T-cell (primary cell): ENCODE measurements around the gene NCCRP1. TPM values are rescaled to one million over a fixed set of nuclear protein-coding genes. Genes with fewer than 3 reads are reported as not detected.
"Not testable (repeated sequence)": the region's sequence is repeated elsewhere in the genome, so short reads cannot be mapped to it uniquely, and the experiment has no call there.

Experiments
- ATAC-seq, 4 experiments: fragments of 200-7000 bp in 3 of 4; fragments of 150-1000 bp in 1 of 4; cut with Tn5 transposase; replicated peaks in 1 of 4; 1 replicate in 3 of 4; 2 replicates in 1 of 4; pipeline ENCODE4 v1.10.0; 2021; ENCODE audit warnings: moderate library complexity in 3 of 4, mild to moderate bottlenecking in 2 of 4, moderate number of reproducible peaks in 1 of 4
- CTCF ChIA-PET, 2 donors: fragments of 300-600 bp; sonication (Branson Sonifier 250); formaldehyde crosslinking; loops; one replicate each; lab custom pipeline; 2022; ENCODE audit warnings: antibody characterized with exemption in 2 of 2; lab: Charles Lee
- POLR2A ChIA-PET, 2 donors: fragments of 300-600 bp; sonication (Branson Sonifier 250); formaldehyde crosslinking; loops; one replicate each; lab custom pipeline; 2022; ENCODE audit warnings: antibody characterized with exemption in 2 of 2; lab: Charles Lee
- DNase-seq, 35 experiments: peaks; one replicate each; pipeline versions ENCODE4 v3.0.0 to v3.0.0-alpha.2; 2013 to 2023
- H3K27ac ChIP-seq: one replicate; pipeline ENCODE4 v1.5.1; 2013; ENCODE audit warnings: low read length
- H3K27me3 ChIP-seq, 2 experiments: replicated peaks in 1 of 2; 1 replicate in 1 of 2; 2 replicates in 1 of 2; pipeline versions ENCODE4 v1.6.1 to v1.7.0; 2013; ENCODE audit warnings: low read length in 1 of 2, mixed read lengths in 1 of 2; ENCODE audit not compliant: control insufficient read depth in 2 of 2, insufficient read depth in 2 of 2; ENCODE audit errors: extremely low read depth in 1 of 2
- H3K36me3 ChIP-seq, 2 donors: 1 replicate in 1 of 2; 2 replicates in 1 of 2; pipeline versions ENCODE4 v1.6.1 to v1.7.0; 2013; ENCODE audit warnings: low read length in 1 of 2; ENCODE audit not compliant: control insufficient read depth in 2 of 2, insufficient read depth in 1 of 2; ENCODE audit errors: extremely low read depth in 1 of 2
- H3K4me1 ChIP-seq, 2 experiments: 1 replicate in 1 of 2; 2 replicates in 1 of 2; pipeline versions ENCODE4 v1.6.1 to v1.7.0; 2013; ENCODE audit warnings: low read length in 2 of 2, mixed read lengths in 1 of 2; ENCODE audit not compliant: insufficient read depth in 2 of 2, control insufficient read depth in 1 of 2; ENCODE audit errors: extremely low read depth in 1 of 2
- H3K4me3 ChIP-seq, 2 donors: 1 replicate in 1 of 2; 2 replicates in 1 of 2; pipeline versions ENCODE4 v1.5.1 to v1.7.0; 2013; ENCODE audit warnings: mild to moderate bottlenecking in 2 of 2, low read length in 1 of 2, moderate library complexity in 1 of 2; ENCODE audit not compliant: control insufficient read depth in 1 of 2; ENCODE audit errors: extremely low read depth in 1 of 2
- H3K9me3 ChIP-seq: 2 replicates; pipeline ENCODE4 v1.7.0; 2013
- H3K27ac Mint-ChIP-seq, 2 donors: one replicate each; pipeline ENCODE4 v1.8.0; 2020 to 2021; ENCODE audit warnings: mild to moderate bottlenecking in 2 of 2, mixed read lengths in 2 of 2
- H3K27me3 Mint-ChIP-seq, 2 donors: one replicate each; pipeline ENCODE4 v1.8.0; 2021 to 2022; ENCODE audit warnings: mixed read lengths in 2 of 2
- H3K36me3 Mint-ChIP-seq: one replicate; pipeline ENCODE4 v1.8.0; 2021; ENCODE audit warnings: mixed read lengths
- H3K4me1 Mint-ChIP-seq, 3 donors: one replicate each; pipeline ENCODE4 v1.8.0; 2020 to 2022; ENCODE audit warnings: mixed read lengths in 3 of 3, mild to moderate bottlenecking in 1 of 3
- H3K4me3 Mint-ChIP-seq, 3 donors: one replicate each; pipeline ENCODE4 v1.8.0; 2020 to 2022; ENCODE audit warnings: mild to moderate bottlenecking in 3 of 3, mixed read lengths in 3 of 3, moderate library complexity in 3 of 3
- H3K9me3 Mint-ChIP-seq, 3 donors: one replicate each; pipeline ENCODE4 v1.8.0; 2020 to 2022; ENCODE audit warnings: mixed read lengths in 3 of 3
- WGBS: methylation state at CpG from one replicate; pipeline ENCODE4 v1.1.5; 2013; ENCODE audit warnings: missing lambda C conversion rate; ENCODE audit not compliant: insufficient coverage; 5-methylcytosine and 5-hydroxymethylcytosine counted together
- total RNA-seq, 35 experiments: library from RNA in 6 of 35; stranded (reverse) in 6 of 35; fragments of 120-200 nt in 1 of 35; gene quantifications; one replicate each; pipeline versions ENCODE4 v1.2.1 to v1.2.4 and lab custom pipeline; 2013 to 2026

Gene NCCRP1
- total RNA-seq, 5 donors from 2014 or later (not counting 1 experiment from before 2014, with no cell fraction given), result 0.23 to 0.46 (median 0.41) TPM; not detected in 2

DNA sequence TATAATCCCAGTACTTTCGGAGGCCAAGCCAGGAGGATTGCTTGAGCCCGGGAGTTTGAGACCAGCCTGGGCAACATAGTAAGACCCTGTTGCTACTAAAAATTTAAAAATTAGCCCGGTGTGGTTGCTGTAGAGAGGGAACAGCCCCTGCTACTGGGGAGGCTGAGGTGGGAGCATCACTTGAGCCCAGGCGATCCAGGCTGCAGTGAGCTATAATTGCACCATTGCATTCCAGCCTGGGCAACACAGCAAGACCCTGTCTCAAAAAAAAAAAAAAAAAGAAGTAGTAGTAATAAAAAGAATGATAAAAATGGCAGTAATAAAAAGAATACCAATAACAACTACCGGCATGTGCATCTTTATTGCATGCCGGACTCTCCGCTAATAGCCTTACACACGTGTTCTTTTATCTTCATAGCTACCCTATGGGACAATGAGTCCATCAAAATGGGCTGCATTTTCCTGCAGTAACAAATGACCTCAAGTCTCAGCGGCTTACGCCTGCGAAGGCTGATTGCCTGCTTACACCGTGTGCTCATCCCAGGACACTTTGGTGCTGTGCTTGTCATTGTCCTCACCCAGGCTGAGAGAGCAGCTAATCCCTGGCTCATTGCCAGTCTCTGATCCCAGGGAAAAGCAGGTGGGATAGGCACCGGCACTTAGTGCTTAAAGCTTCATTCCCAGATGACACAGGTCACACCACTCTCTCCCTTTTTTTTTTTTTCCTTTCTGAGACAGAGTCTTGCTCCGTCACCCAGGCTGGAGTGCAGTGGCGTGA is 21.7 kb downstream of the NCCRP1 start:
- Histone ChIP-seq H3K4me1 (no peaks in the 10 kb centered on the region), H3K9me3 (no peaks in the 10 kb centered on the region), H3K4me3 (no peak overlapping the region), H3K27me3 (peaks cover 0 to 45% of the 10 kb centered on the region in 2 experiments), H3K36me3 (no peaks in the 10 kb centered on the region), H3K27ac (no peak overlapping the region)
- DNase-seq (no peak), ATAC-seq (no peak)
- Mint-ChIP-seq H3K27me3 (peaks cover 25 to 31% of the 10 kb centered on the region in 2 donors), H3K27ac (no peak overlapping the region), H3K4me3 (no peak overlapping the region), H3K4me1 (no peaks in the 10 kb centered on the region), H3K9me3 (no peaks in the 10 kb centered on the region), H3K36me3 (no peaks in the 10 kb centered on the region)
- WGBS, result 91% methylated on average over 13 of the region's 15 CpGs
- ChIA-PET POLR2A (interaction anchor here in 1 of 2 donors (0.7 kb wide), 1 partner anchor 103 kb away, joined by 7 read pairs; no protein-coding TSS in a partner anchor), CTCF (interaction anchor here in 1 of 2 donors (0.6 kb wide), 1 partner anchor 180 kb away, joined by 6 read pairs; no protein-coding TSS in a partner anchor)

- H3K36me3 Mint-ChIP-seq, H3K36me3 ChIP-seq, H3K9me3 Mint-ChIP-seq, H3K27ac ChIP-seq, POLR2A ChIA-PET, DNase-seq, H3K9me3 ChIP-seq, ATAC-seq, CTCF ChIA-PET, H3K27ac Mint-ChIP-seq, H3K4me1 ChIP-seq, H3K4me3 ChIP-seq, H3K4me3 Mint-ChIP-seq, H3K4me1 Mint-ChIP-seq: not testable (repeated sequence)
- peaks cover 0 to 43% of the 10 kb centered on the region in 2 experiments for H3K27me3 ChIP-seq
- H3K27me3 Mint-ChIP-seq, result peaks cover 28 to 36% of the 10 kb centered on the region in 2 donors
- 80% methylated on average over 2 of the region's 10 CpGs for WGBS
These were observed 22.3 kb downstream of the NCCRP1 start for GRCh38 chr19:39219108-39219507.

GRCh38 chr19:39223703-39224279 is 27.0 kb downstream of the NCCRP1 start:
- H3K27ac ChIP-seq, result no peak overlapping the region
- DNase-seq (peak in 7 of 35 experiments; percentile 10 to 24 (median 18)), ATAC-seq (no peak)
- ChIA-PET CTCF (no interaction called here), POLR2A (no interaction called here)
- H3K4me3 ChIP-seq, result no peak overlapping the region
- no peak overlapping the region for H3K4me3 Mint-ChIP-seq
- no peaks in the 10 kb centered on the region for H3K36me3 ChIP-seq
- WGBS, result 19% methylated on average over 2 of the region's 4 CpGs
- no peaks in the 10 kb centered on the region for H3K36me3 Mint-ChIP-seq
- H3K9me3 ChIP-seq, result no peaks in the 10 kb centered on the region
- H3K27ac Mint-ChIP-seq, result no peak overlapping the region
- no peaks in the 10 kb centered on the region for H3K4me1 ChIP-seq
- H3K4me1 Mint-ChIP-seq, result no peaks in the 10 kb centered on the region
- H3K27me3 ChIP-seq, result peaks cover 0 to 36% of the 10 kb centered on the region in 2 experiments
- peaks cover 30 to 40% of the 10 kb centered on the region in 2 donors for H3K27me3 Mint-ChIP-seq
- no peaks in the 10 kb centered on the region for H3K9me3 Mint-ChIP-seq

DNA sequence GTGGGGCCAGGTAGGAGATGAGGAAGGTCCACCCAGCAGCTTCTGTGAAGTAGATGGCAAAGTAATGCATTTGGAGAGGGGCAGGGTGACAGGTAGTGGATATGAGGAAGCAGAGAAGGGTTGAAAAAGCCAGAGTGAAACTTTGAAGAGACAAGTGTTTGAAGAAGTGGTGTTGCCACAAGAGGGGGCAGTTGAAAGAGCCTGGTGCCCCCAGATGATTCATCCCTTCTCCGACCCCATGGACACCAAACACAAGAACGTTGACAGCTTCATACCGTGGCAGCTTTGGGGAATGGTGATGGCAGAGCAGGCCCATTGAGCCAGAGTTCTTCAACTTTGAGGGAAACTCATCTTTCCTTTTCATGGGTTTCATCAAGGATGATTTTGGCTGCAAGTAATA is 28.1 kb downstream of the NCCRP1 start:
- Mint-ChIP-seq H3K27ac (no peak overlapping the region), H3K27me3 (peaks cover 25 to 36% of the 10 kb centered on the region in 2 donors), H3K36me3 (no peaks in the 10 kb centered on the region), H3K4me3 (no peak overlapping the region), H3K9me3 (no peaks in the 10 kb centered on the region), H3K4me1 (no peaks in the 10 kb centered on the region)
- ChIA-PET CTCF (interaction anchor here in 1 of 2 donors (0.6 kb wide), 1 partner anchor 555 kb away, joined by 4 read pairs; no protein-coding TSS in a partner anchor), POLR2A (no interaction called here)
- no peaks in the 10 kb centered on the region for H3K4me1 ChIP-seq
- no peaks in the 10 kb centered on the region for H3K36me3 ChIP-seq
- peak in 1 of 35 experiments; percentile 17 for DNase-seq
- H3K4me3 ChIP-seq, result no peak overlapping the region
- H3K27ac ChIP-seq, result no peak overlapping the region
- no peak for ATAC-seq
- no peaks in the 10 kb centered on the region for H3K9me3 ChIP-seq
- no CpG with 5 or more reads among the region's 3 CpGs for WGBS
- peaks cover 0 to 29% of the 10 kb centered on the region in 2 experiments for H3K27me3 ChIP-seq

- POLR2A ChIA-PET, result no interaction called here
- WGBS, result no CpG with 5 or more reads among the region's 2 CpGs
These were observed 33.5 kb downstream of the NCCRP1 start for GRCh38 chr19:39230096-39230764.

DNA sequence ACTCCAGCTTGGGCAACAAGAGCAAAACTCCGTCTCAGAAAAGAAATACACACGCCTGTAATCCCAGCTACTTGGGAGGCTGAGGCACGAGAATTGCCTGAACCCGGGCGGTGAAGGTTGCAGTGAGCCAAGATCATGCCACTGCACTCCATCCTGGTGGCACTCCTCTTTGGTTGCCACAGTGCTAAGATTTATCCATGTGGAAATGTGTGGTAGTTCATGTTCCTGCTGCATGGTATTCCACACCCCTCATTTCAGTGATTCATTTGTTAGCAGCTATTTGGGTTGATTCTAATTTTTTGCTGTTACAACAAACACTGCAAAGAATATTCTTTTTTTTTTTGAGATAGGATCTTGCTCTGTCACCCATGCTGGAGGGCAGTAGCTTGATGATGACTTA is 35.9 kb downstream of the NCCRP1 start:
- no peak for DNase-seq
- Mint-ChIP-seq H3K4me1 (peaks cover 18 to 19% (median 18%) of the 10 kb centered on the region in 3 donors), H3K36me3 (no peaks in the 10 kb centered on the region), H3K9me3 (no peaks in the 10 kb centered on the region), H3K27me3 (no peaks in the 10 kb centered on the region), H3K27ac (no peak overlapping the region), H3K4me3 (no peak overlapping the region)
- no peaks in the 10 kb centered on the region for H3K36me3 ChIP-seq
- POLR2A ChIA-PET, result no interaction called here
- H3K4me3 ChIP-seq, result no peak overlapping the region
- H3K27ac ChIP-seq, result no peak overlapping the region
- H3K9me3 ChIP-seq, result no peaks in the 10 kb centered on the region
- CTCF ChIA-PET, result no interaction called here
- peaks cover 0 to 3% of the 10 kb centered on the region in 2 experiments for H3K27me3 ChIP-seq
- H3K4me1 ChIP-seq, result peaks cover 0 to 17% of the 10 kb centered on the region in 2 experiments
- no peak for ATAC-seq
- 90% methylated on average over 2 of the region's 5 CpGs for WGBS

More at GRCh38 chr19:39230096-39230764, 33.5 kb downstream of the NCCRP1 start:
- CTCF ChIA-PET, result no interaction called here
- Histone ChIP-seq H3K4me3 (no peak overlapping the region), H3K9me3 (no peaks in the 10 kb centered on the region), H3K4me1 (no peaks in the 10 kb centered on the region), H3K27me3 (peaks cover 0 to 3% of the 10 kb centered on the region in 2 experiments), H3K36me3 (no peaks in the 10 kb centered on the region), H3K27ac (no peak overlapping the region)
- H3K27me3 Mint-ChIP-seq, result peaks cover 3 to 7% of the 10 kb centered on the region in 2 donors
- H3K27ac Mint-ChIP-seq, result no peak overlapping the region
- ATAC-seq (no peak), DNase-seq (no peak)
- H3K4me1 Mint-ChIP-seq, result no peaks in the 10 kb centered on the region
- no peak overlapping the region for H3K4me3 Mint-ChIP-seq
- H3K9me3 Mint-ChIP-seq, result no peaks in the 10 kb centered on the region
- no peaks in the 10 kb centered on the region for H3K36me3 Mint-ChIP-seq
